PC-3 (cell line): Measurements from ENCODE around the gene ZNF10.

Source experiments
- EZH2 ChIP-seq: fragments of 300-600 bp; sonication (generic); IDR thresholded peaks from one replicate; pipeline ENCODE4 v1.6.1; 2017; ENCODE audit warnings: antibody characterized with exemption, mild to moderate bottlenecking, low read length; ENCODE audit not compliant: unreplicated experiment
- EZH2phosphoT487 ChIP-seq: fragments of 300-600 bp; sonication (generic); IDR thresholded peaks from 2 replicates; pipeline ENCODE4 v1.6.1; 2018; ENCODE audit warnings: mild to moderate bottlenecking, antibody characterized with exemption, low read length, borderline replicate concordance
- TF ChIP-seq, protein P1 (sequence below): fragments of 300-600 bp; sonication (generic); conservative IDR thresholded peaks from 2 replicates; pipeline ENCODE4 v1.5.1; 2017; ENCODE audit warnings: antibody characterized with exemption, low read depth, mild to moderate bottlenecking, low read length

DNA sequence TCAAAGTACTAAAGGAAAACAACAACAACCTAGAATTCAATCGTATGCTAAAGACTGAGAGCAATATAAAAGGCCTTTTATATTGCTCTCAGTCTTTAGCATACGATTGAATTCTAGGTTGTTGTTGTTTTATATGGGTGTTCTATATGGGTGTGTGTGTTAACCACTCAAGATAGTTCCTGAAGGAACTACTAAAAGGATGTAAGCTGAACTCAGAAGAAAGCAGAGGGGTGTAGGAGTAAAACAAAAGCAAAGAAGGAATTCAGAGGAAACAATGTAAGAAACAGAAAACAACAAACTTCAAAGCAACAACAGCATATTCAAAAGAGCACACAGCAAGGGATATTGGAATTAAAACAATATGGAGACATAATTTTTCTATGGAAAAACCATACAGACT is 5.8 kb upstream of the ZNF10 start:
- TF ChIP-seq, protein P1, sequence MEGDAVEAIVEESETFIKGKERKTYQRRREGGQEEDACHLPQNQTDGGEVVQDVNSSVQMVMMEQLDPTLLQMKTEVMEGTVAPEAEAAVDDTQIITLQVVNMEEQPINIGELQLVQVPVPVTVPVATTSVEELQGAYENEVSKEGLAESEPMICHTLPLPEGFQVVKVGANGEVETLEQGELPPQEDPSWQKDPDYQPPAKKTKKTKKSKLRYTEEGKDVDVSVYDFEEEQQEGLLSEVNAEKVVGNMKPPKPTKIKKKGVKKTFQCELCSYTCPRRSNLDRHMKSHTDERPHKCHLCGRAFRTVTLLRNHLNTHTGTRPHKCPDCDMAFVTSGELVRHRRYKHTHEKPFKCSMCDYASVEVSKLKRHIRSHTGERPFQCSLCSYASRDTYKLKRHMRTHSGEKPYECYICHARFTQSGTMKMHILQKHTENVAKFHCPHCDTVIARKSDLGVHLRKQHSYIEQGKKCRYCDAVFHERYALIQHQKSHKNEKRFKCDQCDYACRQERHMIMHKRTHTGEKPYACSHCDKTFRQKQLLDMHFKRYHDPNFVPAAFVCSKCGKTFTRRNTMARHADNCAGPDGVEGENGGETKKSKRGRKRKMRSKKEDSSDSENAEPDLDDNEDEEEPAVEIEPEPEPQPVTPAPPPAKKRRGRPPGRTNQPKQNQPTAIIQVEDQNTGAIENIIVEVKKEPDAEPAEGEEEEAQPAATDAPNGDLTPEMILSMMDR = no peak
- TF ChIP-seq EZH2phosphoT487 = no peak
- TF ChIP-seq EZH2 = no peak
